AG09309 (cell line): Measurements from ENCODE around the gene SEPTIN1.
"Not testable (repeated sequence)": the region's sequence is repeated elsewhere in the genome, so short reads cannot be mapped to it uniquely, and the experiment has no call there.

Experiments
- DNase-seq: peaks from one replicate; pipeline ENCODE4 v3.0.0-alpha.2; 2010; ENCODE audit warnings: low read depth
- H3K4me3 ChIP-seq: 2 replicates; pipeline ENCODE4 v1.5.1; 2011; ENCODE audit warnings: mild to moderate bottlenecking, low read depth, low read length, moderate library complexity; ENCODE audit not compliant: control insufficient read depth
- TF ChIP-seq, protein P1 (sequence below): IDR thresholded peaks from 2 replicates; pipeline ENCODE4 v1.5.1; 2011; ENCODE audit warnings: mild to moderate bottlenecking, low read depth, low read length, inconsistent platforms; ENCODE audit not compliant: insufficient read depth, control insufficient read depth; ENCODE audit errors: missing control alignments

The SEPTIN1 gene

DNA sequence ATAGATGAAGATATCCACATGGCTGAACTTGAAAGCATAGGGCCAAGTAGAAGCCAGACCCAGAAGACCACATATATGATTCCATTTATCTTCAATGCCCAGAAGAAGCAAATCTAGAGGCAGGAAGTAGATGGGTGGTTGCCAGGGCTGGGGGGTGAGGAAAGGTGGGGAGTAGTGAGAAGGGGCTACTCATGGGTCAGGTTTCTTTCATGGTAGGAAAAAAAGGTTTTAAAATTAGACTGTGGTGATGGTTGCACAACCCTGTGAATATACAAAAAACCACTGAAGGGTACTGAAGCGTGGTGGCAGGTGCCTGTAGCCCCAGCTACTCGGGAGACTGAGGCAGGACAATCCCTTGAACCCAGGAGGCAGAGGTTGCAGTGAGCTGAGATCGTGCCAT lies 32.7 kb downstream of the SEPTIN1 start:
- TF ChIP-seq, protein P1, sequence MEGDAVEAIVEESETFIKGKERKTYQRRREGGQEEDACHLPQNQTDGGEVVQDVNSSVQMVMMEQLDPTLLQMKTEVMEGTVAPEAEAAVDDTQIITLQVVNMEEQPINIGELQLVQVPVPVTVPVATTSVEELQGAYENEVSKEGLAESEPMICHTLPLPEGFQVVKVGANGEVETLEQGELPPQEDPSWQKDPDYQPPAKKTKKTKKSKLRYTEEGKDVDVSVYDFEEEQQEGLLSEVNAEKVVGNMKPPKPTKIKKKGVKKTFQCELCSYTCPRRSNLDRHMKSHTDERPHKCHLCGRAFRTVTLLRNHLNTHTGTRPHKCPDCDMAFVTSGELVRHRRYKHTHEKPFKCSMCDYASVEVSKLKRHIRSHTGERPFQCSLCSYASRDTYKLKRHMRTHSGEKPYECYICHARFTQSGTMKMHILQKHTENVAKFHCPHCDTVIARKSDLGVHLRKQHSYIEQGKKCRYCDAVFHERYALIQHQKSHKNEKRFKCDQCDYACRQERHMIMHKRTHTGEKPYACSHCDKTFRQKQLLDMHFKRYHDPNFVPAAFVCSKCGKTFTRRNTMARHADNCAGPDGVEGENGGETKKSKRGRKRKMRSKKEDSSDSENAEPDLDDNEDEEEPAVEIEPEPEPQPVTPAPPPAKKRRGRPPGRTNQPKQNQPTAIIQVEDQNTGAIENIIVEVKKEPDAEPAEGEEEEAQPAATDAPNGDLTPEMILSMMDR, result no peak
- no peak overlapping the region for H3K4me3 ChIP-seq
- no peak for DNase-seq

DNA sequence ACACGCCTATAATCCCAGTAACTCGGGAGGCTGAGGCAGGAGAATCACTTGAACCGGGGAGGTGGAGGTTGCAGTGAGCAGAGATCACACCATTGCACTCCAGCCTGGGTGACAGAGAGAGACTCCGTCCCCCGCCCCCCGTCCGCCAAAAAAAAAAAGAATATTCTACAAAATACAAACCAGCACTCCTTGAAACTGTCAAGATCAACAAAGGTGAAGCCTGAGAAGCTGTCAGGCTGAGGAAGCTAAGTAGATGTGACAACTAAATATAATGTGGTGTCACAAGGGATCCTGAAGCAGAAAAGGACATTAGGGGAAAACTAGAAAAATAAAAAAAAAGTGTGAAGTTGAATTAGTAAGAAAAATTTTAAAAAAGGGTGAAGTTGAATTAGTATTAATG lies 33.4 kb downstream of the SEPTIN1 start:
- no peak overlapping the region for H3K4me3 ChIP-seq
- DNase-seq, result no peak
- TF ChIP-seq, protein P1, result no peak

DNA sequence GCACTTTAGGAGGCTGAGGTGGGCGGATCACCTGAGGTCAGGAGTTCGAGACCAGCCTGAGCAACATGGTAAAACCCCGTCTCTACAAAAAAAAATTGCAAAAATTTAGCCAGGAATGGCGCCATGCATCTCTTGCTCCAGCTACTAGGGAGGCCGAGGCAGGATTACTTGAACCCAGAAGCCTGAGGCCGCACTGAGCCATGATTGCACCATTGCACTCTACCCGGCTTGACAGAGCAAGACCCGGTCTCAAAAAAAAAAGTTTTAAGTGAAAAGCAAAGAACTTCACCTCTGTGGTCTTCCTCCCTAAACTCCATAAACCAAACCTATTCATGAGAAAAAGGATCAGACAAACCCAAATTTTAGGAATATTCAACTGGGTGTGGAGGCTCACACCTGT lies 34.2 kb downstream of the SEPTIN1 start:
- TF ChIP-seq, protein P1, result no peak
- H3K4me3 ChIP-seq, result no peak overlapping the region
- DNase-seq, result no peak

DNA sequence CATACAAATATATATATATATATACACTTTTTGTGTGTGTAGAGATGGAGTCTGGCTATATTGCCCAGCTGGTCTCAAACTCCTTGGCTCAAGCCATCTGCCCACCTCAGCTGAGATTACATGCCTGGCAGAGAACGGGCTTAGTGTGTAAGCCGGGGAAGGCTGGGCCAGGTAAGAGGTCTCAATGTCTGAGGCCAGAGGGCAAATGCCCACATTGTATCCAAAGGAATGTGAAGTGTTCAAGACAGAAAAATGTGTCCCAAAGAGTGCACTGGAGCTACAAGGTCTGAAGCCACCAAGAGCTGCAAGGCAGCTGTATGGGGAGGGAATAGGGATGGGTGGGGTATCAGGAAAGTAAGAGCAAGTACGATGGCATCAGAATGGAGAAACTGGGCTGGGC lies 36.1 kb downstream of the SEPTIN1 start:
- no peak overlapping the region for H3K4me3 ChIP-seq
- DNase-seq, result no peak
- TF ChIP-seq, protein P1, result no peak

DNA sequence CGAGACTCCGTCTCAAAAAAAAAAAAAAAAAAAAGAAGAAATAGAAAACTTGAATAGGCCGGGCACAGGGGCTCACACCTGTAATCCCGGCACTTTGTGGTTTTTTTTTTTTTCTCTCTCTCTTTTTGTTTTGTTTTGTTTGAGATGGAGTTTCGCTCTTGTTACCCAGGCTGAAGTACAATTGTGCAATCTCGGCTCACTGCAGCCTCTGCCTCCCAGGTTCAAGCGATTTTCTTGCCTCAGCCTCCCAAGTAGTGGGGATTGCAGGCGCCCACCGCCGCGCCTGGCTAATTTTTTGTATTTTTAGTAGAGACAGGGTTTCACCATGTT lies 38.9 kb downstream of the SEPTIN1 start:
- not testable (repeated sequence) for DNase-seq, H3K4me3 ChIP-seq

DNA sequence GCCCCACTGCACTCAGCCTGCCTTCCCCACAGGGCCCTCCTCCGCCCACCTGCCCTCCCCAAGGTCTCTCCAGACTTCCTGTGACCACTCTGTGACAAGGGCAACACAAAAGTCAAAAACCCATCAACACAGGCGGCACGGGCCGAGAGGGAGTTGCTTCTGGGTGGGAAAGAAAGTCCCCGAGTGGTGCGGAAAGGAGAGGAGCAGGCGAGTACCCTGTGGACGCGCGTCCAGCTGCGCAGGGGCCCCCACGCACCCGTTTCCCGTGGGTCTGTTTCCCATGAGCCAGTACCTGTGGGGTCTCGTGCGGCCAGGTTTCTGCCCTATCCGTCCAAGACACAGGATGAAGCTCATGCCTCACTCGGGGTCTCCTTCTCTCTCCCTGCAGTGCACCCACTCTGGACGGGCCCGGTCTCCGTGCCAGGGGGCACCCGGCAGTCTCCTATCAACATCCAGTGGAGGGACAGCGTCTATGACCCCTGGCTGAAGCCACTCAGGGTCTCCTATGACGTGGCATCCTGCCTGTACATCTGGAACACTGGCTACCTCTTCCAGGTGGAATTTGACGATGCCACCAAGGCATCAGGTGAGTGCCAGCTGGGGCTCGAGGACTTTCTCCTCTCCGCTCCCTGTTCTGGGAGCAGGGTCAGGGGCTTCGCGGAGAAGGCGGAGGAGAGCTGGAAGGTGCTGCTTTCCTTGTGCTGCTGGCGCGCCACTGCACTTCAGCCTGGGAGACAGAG lies 39.4 kb downstream of the SEPTIN1 start:
- DNase-seq, result no peak
- TF ChIP-seq, protein P1, result no peak
- no peak overlapping the region for H3K4me3 ChIP-seq

DNA sequence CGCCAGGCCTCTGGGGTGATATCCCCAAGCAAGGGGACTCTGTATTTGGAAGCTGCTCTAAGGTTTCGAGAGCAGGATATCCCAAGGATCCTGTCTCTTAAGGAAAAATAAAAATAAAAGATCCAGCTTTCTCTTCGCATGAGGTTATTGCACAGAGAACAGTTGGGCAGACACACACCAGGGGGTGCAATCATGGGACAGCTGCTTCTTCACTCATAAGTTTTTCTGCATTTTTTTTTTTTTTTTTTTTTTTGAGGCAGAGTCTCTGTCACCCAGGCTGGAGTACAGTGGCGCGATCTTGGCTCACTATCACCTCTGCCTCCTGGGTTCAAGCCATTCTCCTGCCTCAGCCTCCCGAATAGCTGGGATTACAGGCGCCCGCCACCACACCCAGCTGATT lies 40.4 kb downstream of the SEPTIN1 start:
- H3K4me3 ChIP-seq, DNase-seq: not testable (repeated sequence)
- TF ChIP-seq, protein P1, result peak; percentile 14
